HG03159 (cell line): Measurements from ENCODE around the gene SCAND1.
"Not testable (repeated sequence)": the region's sequence is repeated elsewhere in the genome, so short reads cannot be mapped to it uniquely, and the experiment has no call there.

Experiments used
- ATAC-seq: cut with Tn5 transposase; IDR thresholded peaks from one replicate; pipeline ENCODE4 v1.9.1; 2021; ENCODE audit warnings: mild to moderate bottlenecking, moderate library complexity; ENCODE audit not compliant: unreplicated experiment

Gene SCAND1

GRCh38 chr20:35963878-35964277, 9.6 kb upstream of the SCAND1 start:
- no peak for ATAC-seq

- ATAC-seq = not testable (repeated sequence)
Observed at GRCh38 chr20:35959291-35959690, 5.0 kb upstream of the SCAND1 start.

DNA sequence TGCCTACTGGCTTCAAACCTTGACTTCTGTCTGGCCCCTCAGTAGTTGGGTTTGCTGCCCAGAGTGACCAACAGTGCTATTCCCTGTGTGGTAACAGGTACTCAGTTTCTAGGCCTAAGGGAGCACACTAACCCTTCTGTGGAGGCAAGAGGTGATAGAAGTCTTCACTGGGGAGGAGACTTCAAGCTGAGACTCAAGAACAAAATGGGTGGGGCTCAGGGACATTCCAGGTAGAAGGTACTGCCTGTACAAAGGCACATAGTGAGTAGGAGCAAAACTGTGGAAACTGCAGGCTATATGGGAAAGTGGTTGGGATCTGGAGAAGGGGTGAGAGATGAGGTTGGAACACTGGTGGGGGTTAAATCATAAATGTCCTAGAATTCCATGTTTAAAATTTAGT, 2.3 kb upstream of the SCAND1 start:
- ATAC-seq = no peak

GRCh38 chr20:35954907-35955251, 577 bp upstream of the SCAND1 start:
- peak; percentile 3 for ATAC-seq

DNA sequence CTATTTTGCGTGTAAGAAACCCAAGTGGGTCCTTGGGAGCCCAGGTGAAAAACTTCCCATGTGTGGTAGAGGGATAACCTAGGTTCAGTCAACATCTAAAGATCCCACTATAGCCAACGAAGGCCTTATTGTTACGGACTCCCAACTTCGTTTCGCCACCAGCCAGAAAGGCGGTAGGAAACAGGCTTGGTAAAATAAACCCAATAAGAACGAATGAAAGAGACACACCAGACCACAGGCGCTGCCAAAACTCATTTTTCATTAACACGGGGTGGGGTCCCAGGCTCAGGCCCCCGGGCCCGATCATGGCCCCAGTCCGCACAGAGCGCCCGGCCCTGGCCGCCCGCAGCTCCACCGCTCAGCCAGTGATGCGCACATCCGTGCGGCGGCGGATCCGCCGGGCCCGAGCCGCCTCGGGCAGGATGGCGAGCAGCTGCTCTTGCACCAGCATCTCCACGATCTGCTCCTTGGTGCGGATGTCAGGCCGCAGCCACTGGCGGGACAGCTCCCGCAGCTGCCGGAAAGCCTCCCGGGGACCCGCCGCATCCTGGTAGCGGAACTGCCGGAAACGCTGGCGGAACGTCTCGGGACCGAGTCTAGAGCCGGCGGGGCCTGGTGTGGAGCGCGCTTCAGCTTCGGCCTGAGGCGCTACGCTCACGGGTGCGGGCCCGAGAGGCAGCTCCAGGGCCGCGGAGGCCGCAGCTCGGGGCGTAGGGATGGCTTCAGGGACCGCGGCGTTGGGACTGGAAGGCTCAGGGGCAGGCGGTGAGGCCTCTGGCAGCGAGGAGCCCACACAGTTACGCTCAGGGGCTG, 709 bp downstream of the SCAND1 start:
- peak; percentile 28 for ATAC-seq

- no peak for ATAC-seq
Observed at GRCh38 chr20:35952480-35953386, 1.6 kb downstream of the SCAND1 start.

DNA sequence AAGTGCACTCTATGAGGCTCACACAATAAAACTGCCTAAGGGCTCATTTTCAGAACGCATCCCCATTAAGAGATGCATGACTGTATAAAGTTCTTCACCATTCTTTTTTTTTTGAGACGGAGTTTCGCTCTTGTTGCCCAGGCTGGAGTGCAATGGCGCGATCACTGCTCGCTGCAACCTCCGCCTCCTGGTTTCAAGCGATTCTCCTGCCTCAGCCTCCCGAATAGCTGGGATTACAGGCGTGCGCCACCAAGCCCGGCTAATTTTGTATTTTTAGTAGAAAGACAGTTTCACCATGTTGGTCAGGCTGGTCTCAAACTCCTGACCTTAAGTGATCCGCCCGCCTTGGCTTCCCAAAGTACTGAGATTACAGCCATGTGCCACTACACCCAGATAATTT, 2.2 kb downstream of the SCAND1 start:
- ATAC-seq = not testable (repeated sequence)

DNA sequence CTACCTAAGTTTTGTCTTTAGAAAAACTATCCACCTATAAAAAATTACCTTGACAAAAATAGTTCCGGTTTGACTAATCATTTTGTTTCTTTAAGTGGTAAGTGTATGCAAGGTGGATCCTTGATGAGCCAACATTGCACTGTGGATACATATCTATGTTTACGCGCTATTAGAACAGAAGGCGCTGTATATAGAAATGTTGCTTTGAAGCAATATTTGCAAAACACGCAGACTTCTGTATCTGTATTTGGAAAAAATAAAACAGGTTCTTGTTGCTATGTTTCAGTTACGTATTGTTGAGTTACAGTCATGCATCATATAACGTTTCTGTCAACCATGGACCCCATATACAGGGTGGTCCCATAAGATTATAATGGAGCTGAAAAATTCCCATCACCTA, 4.2 kb downstream of the SCAND1 start:
- no peak for ATAC-seq

DNA sequence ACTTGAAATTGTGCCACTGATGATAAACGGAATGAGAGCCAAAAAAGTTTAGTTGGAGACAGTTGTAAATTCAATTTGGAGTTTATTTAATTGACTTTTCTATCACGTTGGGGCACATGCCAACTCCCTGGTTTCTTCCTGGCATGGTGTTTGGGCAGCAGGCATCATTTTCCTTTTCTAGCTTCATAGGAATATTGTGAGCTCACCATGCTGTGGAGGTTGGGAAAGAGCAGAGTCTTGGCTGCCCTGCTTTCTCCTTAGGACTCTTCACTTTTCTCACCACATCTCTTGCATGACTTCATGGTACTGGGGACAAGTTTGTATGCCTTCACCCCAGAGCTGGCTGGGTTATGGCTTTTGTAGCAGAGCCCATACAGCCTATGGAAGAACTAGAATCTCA, 6.4 kb downstream of the SCAND1 start:
- no peak for ATAC-seq

GRCh38 chr20:35947489-35947888, 6.8 kb downstream of the SCAND1 start:
- no peak for ATAC-seq

- ATAC-seq = no peak
Observed at GRCh38 chr20:35942243-35942642, 12.1 kb downstream of the SCAND1 start.

DNA sequence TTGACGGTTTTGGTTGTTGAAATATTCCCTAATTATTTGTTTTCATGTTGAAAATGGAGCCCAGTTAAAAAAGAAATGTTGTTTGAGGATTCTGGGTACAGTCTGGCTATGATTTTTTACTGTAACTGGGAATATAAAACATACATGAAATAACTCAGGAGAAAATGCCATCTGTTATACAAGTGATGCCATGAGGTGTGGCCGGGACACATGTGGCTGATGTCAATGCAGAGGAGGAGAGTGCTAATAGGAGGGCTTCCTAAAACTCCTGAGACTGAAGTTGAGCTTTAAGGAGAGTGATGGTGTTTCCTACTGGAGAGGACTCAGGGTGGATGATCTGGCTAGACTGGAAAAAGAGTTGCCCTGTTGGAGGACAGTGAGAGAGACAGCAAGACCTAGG, 12.7 kb downstream of the SCAND1 start:
- ATAC-seq = no peak

DNA sequence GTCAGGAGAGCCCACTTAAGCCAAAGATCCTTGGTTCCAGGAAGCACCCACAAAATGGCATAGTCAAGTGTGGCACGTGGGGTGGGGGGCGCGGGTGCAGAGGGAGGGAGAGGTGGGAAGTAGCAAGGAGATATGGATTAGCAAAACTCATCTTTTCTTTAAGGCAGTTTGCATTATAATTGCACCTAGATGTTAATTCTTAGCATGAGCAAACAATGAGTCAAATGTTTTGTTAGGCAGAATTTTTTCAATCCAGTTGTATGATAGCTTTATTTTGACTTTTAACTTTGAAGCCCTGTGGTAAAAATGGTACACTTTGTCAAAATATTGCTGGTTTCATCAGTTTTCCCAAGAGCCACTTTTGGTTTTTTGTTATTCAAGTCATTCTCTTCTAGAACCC, 15.0 kb downstream of the SCAND1 start:
- no peak for ATAC-seq

- ATAC-seq = no peak
Observed at GRCh38 chr20:35934050-35934449, 20.3 kb downstream of the SCAND1 start.

DNA sequence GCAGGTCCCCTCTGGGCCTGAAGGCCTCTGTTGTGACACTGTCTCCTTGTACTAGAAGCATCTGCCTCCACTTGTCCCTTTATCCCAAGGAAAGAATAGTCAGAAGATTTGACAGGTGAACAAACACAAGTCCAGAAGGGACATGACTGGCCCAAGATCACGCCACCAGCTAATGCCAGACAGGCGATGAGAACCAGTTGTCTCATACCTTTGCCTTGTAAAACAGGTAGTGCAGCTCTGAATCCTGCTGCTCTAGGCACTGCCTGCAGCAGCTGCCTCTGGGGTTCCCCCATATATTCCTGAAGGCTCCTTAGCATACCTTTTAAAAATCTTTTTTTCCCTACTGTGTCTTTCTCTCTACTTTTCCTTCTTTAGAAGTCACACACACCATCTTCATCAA, 25.0 kb downstream of the SCAND1 start:
- no peak for ATAC-seq

DNA sequence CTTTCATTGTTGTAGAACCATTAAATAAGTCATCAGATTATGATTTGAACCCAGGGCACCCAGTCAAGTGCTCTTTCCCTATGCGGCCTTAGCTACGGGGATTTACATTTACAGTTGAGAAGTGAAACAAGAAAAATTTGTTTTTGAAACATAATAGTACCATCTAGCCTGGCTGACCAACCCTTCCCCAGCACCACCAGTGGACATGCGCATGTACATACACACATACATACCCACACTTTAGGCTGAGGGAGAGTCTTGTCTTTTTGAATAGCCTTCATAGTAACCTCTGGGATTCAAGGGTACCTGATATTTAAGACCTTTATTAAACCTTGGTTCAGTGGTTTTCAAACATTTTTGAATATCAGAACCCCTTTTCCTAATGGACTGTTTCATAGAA, 33.8 kb downstream of the SCAND1 start:
- no peak for ATAC-seq

DNA sequence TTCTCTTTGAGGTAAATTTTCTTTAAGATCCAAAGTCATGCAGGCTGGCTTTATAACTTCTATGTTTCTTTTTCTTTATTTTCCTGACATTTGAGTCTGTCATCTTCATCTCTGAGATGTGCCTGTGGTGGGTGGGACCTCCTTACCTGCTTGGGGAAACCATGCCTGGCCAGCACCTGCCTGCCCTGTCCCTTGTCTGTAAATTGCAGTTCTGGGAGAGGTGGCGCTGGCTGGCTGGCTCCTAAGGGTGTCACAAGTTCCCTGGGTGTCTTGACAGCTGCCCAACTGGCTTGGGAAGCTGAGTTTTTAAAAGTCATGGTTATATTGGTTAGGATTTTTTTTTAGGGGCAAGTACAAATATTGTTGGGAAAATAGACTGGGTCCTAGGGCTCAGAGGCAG, 36.3 kb downstream of the SCAND1 start:
- ATAC-seq = no peak

- no peak for ATAC-seq
Observed at GRCh38 chr20:35917077-35917476, 37.2 kb downstream of the SCAND1 start.

GRCh38 chr20:35912881-35913280, 41.4 kb downstream of the SCAND1 start:
- ATAC-seq = no peak

DNA sequence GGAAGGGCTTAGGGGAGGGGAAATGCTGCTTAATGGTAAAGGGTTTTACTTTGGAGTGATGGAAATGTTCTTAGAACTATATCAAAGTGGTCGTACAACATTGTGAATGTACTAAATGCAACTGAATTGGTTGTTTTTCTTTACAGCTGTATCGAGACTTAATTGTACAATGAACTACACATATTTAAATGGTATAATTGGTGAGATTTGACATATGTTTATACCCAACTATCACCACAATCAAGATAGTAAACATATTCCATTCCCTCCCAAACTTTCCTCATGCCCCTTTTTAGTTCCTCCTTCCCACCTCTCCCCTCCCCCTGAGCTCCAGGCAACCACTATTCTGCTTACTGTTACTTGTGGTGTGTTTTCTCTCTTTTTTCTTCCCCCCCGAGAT, 44.0 kb downstream of the SCAND1 start:
- ATAC-seq = no peak

- no peak for ATAC-seq
Observed at GRCh38 chr20:35909796-35910195, 44.5 kb downstream of the SCAND1 start.

- ATAC-seq = no peak
Observed at GRCh38 chr20:35909176-35909575, 45.1 kb downstream of the SCAND1 start.
